ENCODE measurements around the gene MTUS2. TPM values are rescaled to one million over a fixed set of nuclear protein-coding genes. Genes with fewer than 3 reads are reported as not detected.

MTUS2 gene
- total and polyA plus RNA-seq, 2 of the 8 experiments (the other 6 are each of a cell fraction or from before 2014, with no cell fraction given) = 0.18 to 0.80 TPM

DNA sequence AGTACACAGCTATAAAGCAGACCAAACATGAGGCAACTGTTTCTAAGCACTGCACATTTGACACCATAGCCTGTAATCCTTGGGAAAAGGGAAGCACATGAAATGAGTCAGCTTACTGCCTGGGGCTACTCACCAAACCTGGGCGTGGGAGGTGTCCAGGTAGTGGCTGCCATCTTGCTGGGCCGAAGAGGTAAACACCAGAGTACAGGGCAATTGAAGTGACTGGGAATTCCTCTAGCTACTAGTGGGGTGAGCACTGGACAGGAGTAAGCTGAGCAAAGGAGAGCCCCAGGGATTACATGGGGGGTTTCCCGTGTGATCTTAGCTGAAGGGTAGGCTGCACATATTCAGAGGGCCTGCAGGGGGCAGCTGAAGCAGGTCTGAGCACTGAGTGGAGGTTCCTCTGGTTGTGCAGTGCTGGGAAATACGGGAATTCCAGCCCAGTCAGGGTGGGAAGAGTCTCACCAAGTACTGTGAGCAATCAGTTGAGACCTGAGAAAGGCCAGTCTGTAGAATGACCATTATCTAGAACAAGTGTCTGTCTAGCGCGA lies 634.9 kb downstream of the MTUS2 start:
- Histone ChIP-seq H2BK15ac (ENCODE audit: low read length) (peak overlapping the region; percentile 12; the same call in 1 of the 2 replicates), H3K4me3 (ENCODE audit: extremely low read depth in 1 of 4, insufficient read depth in 2 of 4, low read depth in 3 of 4, low read length in 4 of 4) (no peak overlapping the region), H3K36me3 (ENCODE audit: control insufficient read depth in 2 of 4, insufficient read depth in 4 of 4, low read length in 3 of 4) (no peaks in the 10 kb centered on the region), H2BK5ac (ENCODE audit: low read depth, low read length) (no peak overlapping the region), H3K4me2 (ENCODE audit: insufficient read depth in 1 of 2, low read depth in 2 of 2, low read length in 2 of 2) (no peak overlapping the region), H4K5ac (ENCODE audit: insufficient read length, low read depth, low read length) (no peak overlapping the region), H3K27ac (ENCODE audit: low read depth, low read length) (no peak overlapping the region), H2BK20ac (ENCODE audit: low read length) (no peak overlapping the region), H3K14ac (ENCODE audit: insufficient read length) (no peak overlapping the region), H4K20me1 (replicated peaks in 1 of 2; ENCODE audit: control insufficient read depth in 1 of 2, insufficient read depth in 2 of 2, low read length in 2 of 2) (no peaks in the 10 kb centered on the region), H2BK12ac (ENCODE audit: low read depth, low read length) (no peak overlapping the region), H3K4ac (replicated peaks; ENCODE audit: insufficient read length, low read depth, low read length) (no peak overlapping the region), H3K9me3 (ENCODE audit: insufficient read depth in 2 of 2, low read depth in 1 of 2, low read length in 1 of 2) (0 out of 4 replicates have a peak, but pooled peaks cover 0 to 3% of the 10 kb centered on the region in 2 experiments), H4K8ac (ENCODE audit: extremely low read depth, insufficient read depth, low read length) (no peak overlapping the region; the same call in 1 of the 2 replicates), H2AFZ (ENCODE audit: low read length) (0 out of 2 replicates have a peak overlapping the region, but pooled peaks have one; percentile 42), H3K9ac (replicated peaks in 1 of 4; ENCODE audit: extremely low read depth in 1 of 4, low read depth in 3 of 4, low read length in 3 of 4) (no peak overlapping the region), H2AK5ac (ENCODE audit: low read depth, low read length) (no peak overlapping the region), H3K79me2 (ENCODE audit: control insufficient read depth in 1 of 2, insufficient read depth in 2 of 2, low read length in 2 of 2) (no peaks in the 10 kb centered on the region), H3K18ac (ENCODE audit: extremely low read depth, low read length) (peak overlapping the region; percentile 20; the same call in 1 of the 2 replicates), H4K91ac (replicated peaks; ENCODE audit: insufficient read length, low read length) (no peak overlapping the region), H3K23me2 (ENCODE audit: low read depth, low read length) (no peaks in the 10 kb centered on the region), H3K56ac (replicated peaks; ENCODE audit: insufficient read length, low read depth, low read length) (no peak overlapping the region), H2BK120ac (replicated peaks; ENCODE audit: low read depth, low read length) (peak overlapping the region; percentile 52), H3K23ac (ENCODE audit: insufficient read length) (no peak overlapping the region), H3K79me1 (ENCODE audit: low read depth, low read length) (no peaks in the 10 kb centered on the region), H3K27me3 (replicated peaks in 1 of 4; ENCODE audit: control insufficient read depth in 3 of 4, extremely low read depth in 1 of 4, insufficient read depth in 3 of 4, low read length in 3 of 4) (no peaks in the 10 kb centered on the region), H3K4me1 (replicated peaks in 1 of 4; ENCODE audit: control insufficient read depth in 3 of 4, insufficient read depth in 4 of 4, low read length in 3 of 4) (peaks cover 0 to 4% (median 0%) of the 10 kb centered on the region in 4 experiments; a peak in 2 of 7 replicates)
- WGBS, 2 experiments (ENCODE audit: extremely low coverage in 1 of 2, insufficient coverage in 1 of 2, insufficient read length in 1 of 2, insufficient replicate concordance in 2 of 2, low coverage in 1 of 2, low lambda C conversion rate in 2 of 2, missing lambda C conversion rate in 1 of 2) = 78% methylated on average over 6 of the region's 6 CpGs; no CpG with 5 or more reads in 1 of the 2 experiments
- no peak for FAIRE-seq
- peak in 1 of 2 experiments; percentile 55 for DNase-seq (ENCODE audit: low read depth in 1 of 2, low spot score in 2 of 2)
- ChIA-PET CTCF (ENCODE audit: partially characterized antibody) (interaction anchor here (0.7 to 3.1 kb wide), 14 partner anchors 9 to 1508 kb away, joined by 3 to 19 read pairs (median 4); no protein-coding TSS in a partner anchor), POLR2A (ENCODE audit: partially characterized antibody) (interaction anchor here (0.6 kb wide), 1 partner anchor 1217 kb away, joined by 3 read pairs; no protein-coding TSS in a partner anchor)
- TF ChIP-seq RAD21 (IDR thresholded peaks at IDR 0.05 in 1 of 2, conservative IDR thresholded peaks at IDR 0.05 in 1 of 2; ENCODE audit: low read depth in 2 of 2, low read length in 2 of 2) (peak; percentile 37 to 46; a peak in 3 of 4 replicates), NRF1 (IDR thresholded peaks at IDR 0.05; ENCODE audit: low read depth, low read length) (no peak), TEAD4 (IDR thresholded peaks at IDR 0.05; ENCODE audit: low read depth, low read length) (0 out of 2 replicates have a peak, but pooled peaks have one; percentile 24)
- TF ChIP-seq, protein P1, sequence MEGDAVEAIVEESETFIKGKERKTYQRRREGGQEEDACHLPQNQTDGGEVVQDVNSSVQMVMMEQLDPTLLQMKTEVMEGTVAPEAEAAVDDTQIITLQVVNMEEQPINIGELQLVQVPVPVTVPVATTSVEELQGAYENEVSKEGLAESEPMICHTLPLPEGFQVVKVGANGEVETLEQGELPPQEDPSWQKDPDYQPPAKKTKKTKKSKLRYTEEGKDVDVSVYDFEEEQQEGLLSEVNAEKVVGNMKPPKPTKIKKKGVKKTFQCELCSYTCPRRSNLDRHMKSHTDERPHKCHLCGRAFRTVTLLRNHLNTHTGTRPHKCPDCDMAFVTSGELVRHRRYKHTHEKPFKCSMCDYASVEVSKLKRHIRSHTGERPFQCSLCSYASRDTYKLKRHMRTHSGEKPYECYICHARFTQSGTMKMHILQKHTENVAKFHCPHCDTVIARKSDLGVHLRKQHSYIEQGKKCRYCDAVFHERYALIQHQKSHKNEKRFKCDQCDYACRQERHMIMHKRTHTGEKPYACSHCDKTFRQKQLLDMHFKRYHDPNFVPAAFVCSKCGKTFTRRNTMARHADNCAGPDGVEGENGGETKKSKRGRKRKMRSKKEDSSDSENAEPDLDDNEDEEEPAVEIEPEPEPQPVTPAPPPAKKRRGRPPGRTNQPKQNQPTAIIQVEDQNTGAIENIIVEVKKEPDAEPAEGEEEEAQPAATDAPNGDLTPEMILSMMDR (IDR thresholded peaks at IDR 0.05; ENCODE audit: control extremely low read depth in 1 of 3, insufficient read depth in 1 of 3, low read depth in 1 of 3, low read length in 3 of 3) = peak; percentile 47 to 71 (median 58)
